Cerebellar cortex (tissue), 1 donor: ENCODE results near the gene GNAL.
"Not testable (repeated sequence)": the region's sequence is repeated elsewhere in the genome, so short reads cannot be mapped to it uniquely, and the experiment has no call there.

Source experiments
- DNase-seq: peaks from one replicate; pipeline ENCODE4 v3.0.0-alpha.2; 2015; ENCODE audit warnings: low spot score

The GNAL gene

GRCh38 chr18:11669271-11669947, 19.7 kb upstream of the GNAL start:
- no peak for DNase-seq

- no peak for DNase-seq
These were observed 19.2 kb upstream of the GNAL start for GRCh38 chr18:11669948-11670275.

GRCh38 chr18:11671156-11671555, 17.9 kb upstream of the GNAL start:
- no peak for DNase-seq

GRCh38 chr18:11672198-11672597, 16.9 kb upstream of the GNAL start:
- DNase-seq, result no peak

GRCh38 chr18:11672846-11673454, 16.1 kb upstream of the GNAL start:
- DNase-seq, result no peak

GRCh38 chr18:11673560-11673959, 15.5 kb upstream of the GNAL start:
- no peak for DNase-seq

GRCh38 chr18:11674119-11674518, 14.9 kb upstream of the GNAL start:
- DNase-seq, result no peak

GRCh38 chr18:11676386-11676785, 12.7 kb upstream of the GNAL start:
- DNase-seq, result no peak

- DNase-seq, result no peak
These were observed 12.2 kb upstream of the GNAL start for GRCh38 chr18:11676867-11677266.

GRCh38 chr18:11678211-11678610, 10.9 kb upstream of the GNAL start:
- DNase-seq, result no peak

- DNase-seq, result no peak
These were observed 853 bp downstream of the GNAL start for GRCh38 chr18:11689669-11690565.

- not testable (repeated sequence) for DNase-seq
These were observed 1.6 kb downstream of the GNAL start for GRCh38 chr18:11690660-11691059.

GRCh38 chr18:11695736-11696135, 6.7 kb downstream of the GNAL start:
- no peak for DNase-seq

- DNase-seq, result no peak
These were observed 7.4 kb downstream of the GNAL start for GRCh38 chr18:11696451-11696850.

GRCh38 chr18:11700876-11701275, 11.8 kb downstream of the GNAL start:
- no peak for DNase-seq

GRCh38 chr18:11710578-11710977, 21.5 kb downstream of the GNAL start:
- no peak for DNase-seq

GRCh38 chr18:11713756-11714155, 24.7 kb downstream of the GNAL start:
- no peak for DNase-seq

- DNase-seq, result no peak
These were observed 25.3 kb downstream of the GNAL start for GRCh38 chr18:11714244-11714918.

- not testable (repeated sequence) for DNase-seq
These were observed 27.8 kb downstream of the GNAL start for GRCh38 chr18:11716767-11717315.

- no peak for DNase-seq
These were observed 30.0 kb downstream of the GNAL start for GRCh38 chr18:11719050-11719449.

- no peak for DNase-seq
These were observed 30.6 kb downstream of the GNAL start for GRCh38 chr18:11719621-11720020.

GRCh38 chr18:11721720-11722119, 32.7 kb downstream of the GNAL start:
- no peak for DNase-seq
